GM12878 (cell line): ENCODE results near the gene LST1. TPM values are rescaled to one million over a fixed set of nuclear protein-coding genes. Genes with fewer than 3 reads are reported as not detected.

Source experiments
- BACH1 ChIP-seq: fragments of 450-650 bp; IDR thresholded peaks from 2 replicates; pipeline ENCODE4 v1.6.1; 2017; ENCODE audit warnings: mild to moderate bottlenecking, borderline replicate concordance
- CUX1 ChIP-seq: IDR thresholded peaks from 2 replicates; pipeline ENCODE4 v1.6.1; 2012; ENCODE audit warnings: improper control_type of control experiment, low read depth, low read length; ENCODE audit not compliant: insufficient replicate concordance
- FOXM1 ChIP-seq: IDR thresholded peaks from 2 replicates; pipeline ENCODE4 v1.6.1; 2012; ENCODE audit warnings: low read depth, mild to moderate bottlenecking, inconsistent platforms, low read length, moderate library complexity
- HDAC2 ChIP-seq: fragments of 200-600 bp; sonication (generic); IDR thresholded peaks from 2 replicates; pipeline ENCODE4 v1.6.1; 2017
- NFIC ChIP-seq: IDR thresholded peaks from 2 replicates; pipeline ENCODE4 v1.6.1; 2012; ENCODE audit warnings: low read depth, mild to moderate bottlenecking, inconsistent platforms, low read length, moderate library complexity
- RAD21 ChIP-seq: IDR thresholded peaks from 2 replicates; pipeline ENCODE4 v1.6.1; 2011; ENCODE audit warnings: mild to moderate bottlenecking, low read depth, low read length, moderate library complexity; ENCODE audit not compliant: insufficient read depth
- SMARCA5 ChIP-seq: fragments of 450-650 bp; IDR thresholded peaks from 2 replicates; pipeline ENCODE4 v1.6.1; 2017; ENCODE audit warnings: mild to moderate bottlenecking
- STAT1 ChIP-seq: fragments of 450-650 bp; conservative IDR thresholded peaks from 2 replicates; pipeline ENCODE4 v1.6.1; 2014; ENCODE audit warnings: antibody characterized with exemption, mild to moderate bottlenecking
- TAF1 ChIP-seq: IDR thresholded peaks from 2 replicates; pipeline ENCODE4 v1.6.1; 2011; ENCODE audit warnings: mild to moderate bottlenecking, low read depth, low read length, borderline replicate concordance
- YY1 ChIP-seq: IDR thresholded peaks from 2 replicates; pipeline ENCODE4 v1.6.1; 2011; ENCODE audit warnings: low read depth, mild to moderate bottlenecking, low read length
- ZBED1 ChIP-seq: IDR thresholded peaks from 2 replicates; pipeline ENCODE4 v1.6.1; 2016; ENCODE audit warnings: borderline replicate concordance
- ZNF207 ChIP-seq: fragments of 450-650 bp; IDR thresholded peaks from 2 replicates; pipeline ENCODE4 v1.6.1; 2014; ENCODE audit warnings: antibody characterized with exemption, mild to moderate bottlenecking, borderline replicate concordance
- polyA plus RNA-seq, 11 experiments: library from polyadenylated mRNA; depleted of rRNA in 4 of 11; unstranded in 6 of 11; stranded (reverse) in 5 of 11; fragments of >200 nt; fragmentation: Nextera tagmentation in 4 of 11; fragmentation: Illumina TruSeq in 1 of 11; extraction: Ambion mirVana in 4 of 11; extraction: Trizol in 1 of 11; gene quantifications; 1 replicate in 1 of 11; 2 replicates in 10 of 11; pipeline versions ENCODE4 v1.2.1 to v1.2.3, GENCODE V29; 2011 to 2016; ENCODE audit warnings: inconsistent platforms in 2 of 11, missing spikeins in 2 of 11, low read depth in 1 of 11
- total RNA-seq, 4 experiments: library from RNA; depleted of rRNA in 3 of 4; stranded (reverse); fragments of >200 nt in 3 of 4; fragmentation: Illumina TruSeq in 1 of 4; extraction: Trizol in 1 of 4; gene quantifications; 2 replicates each; pipeline versions ENCODE4 v1.2.1 to v1.2.3, GENCODE V29; 2013 to 2021
- TF ChIP-seq, protein P1 (sequence below): fragments of 450-650 bp; IDR thresholded peaks from 2 replicates; pipeline ENCODE4 v1.6.1; 2017; ENCODE audit warnings: antibody characterized with exemption, mild to moderate bottlenecking, moderate library complexity
- TF ChIP-seq, protein P2 (sequence below): fragments of 450-650 bp; IDR thresholded peaks from 2 replicates; pipeline ENCODE4 v1.6.1; 2018; ENCODE audit warnings: borderline replicate concordance, mild to moderate bottlenecking; ENCODE audit not compliant: partially characterized antibody
- TF ChIP-seq, protein P3 (sequence below): IDR thresholded peaks from 2 replicates; pipeline ENCODE4 v1.6.1; 2011; ENCODE audit warnings: mild to moderate bottlenecking, low read depth, low read length, moderate library complexity; ENCODE audit not compliant: insufficient replicate concordance
- TF ChIP-seq, protein P4 (sequence below): fragments of 450-650 bp; IDR thresholded peaks from 2 replicates; pipeline ENCODE4 v1.6.1; 2017; ENCODE audit warnings: mild to moderate bottlenecking, low read depth, inconsistent platforms; ENCODE audit not compliant: poor library complexity, severe bottlenecking

LST1 gene
- total and polyA plus RNA-seq, 10 of the 15 experiments (the other 5 are each of a cell fraction or from before 2014, with no cell fraction given), result 4.1 to 35.5 (median 16.4) TPM

- TF ChIP-seq, protein P1, sequence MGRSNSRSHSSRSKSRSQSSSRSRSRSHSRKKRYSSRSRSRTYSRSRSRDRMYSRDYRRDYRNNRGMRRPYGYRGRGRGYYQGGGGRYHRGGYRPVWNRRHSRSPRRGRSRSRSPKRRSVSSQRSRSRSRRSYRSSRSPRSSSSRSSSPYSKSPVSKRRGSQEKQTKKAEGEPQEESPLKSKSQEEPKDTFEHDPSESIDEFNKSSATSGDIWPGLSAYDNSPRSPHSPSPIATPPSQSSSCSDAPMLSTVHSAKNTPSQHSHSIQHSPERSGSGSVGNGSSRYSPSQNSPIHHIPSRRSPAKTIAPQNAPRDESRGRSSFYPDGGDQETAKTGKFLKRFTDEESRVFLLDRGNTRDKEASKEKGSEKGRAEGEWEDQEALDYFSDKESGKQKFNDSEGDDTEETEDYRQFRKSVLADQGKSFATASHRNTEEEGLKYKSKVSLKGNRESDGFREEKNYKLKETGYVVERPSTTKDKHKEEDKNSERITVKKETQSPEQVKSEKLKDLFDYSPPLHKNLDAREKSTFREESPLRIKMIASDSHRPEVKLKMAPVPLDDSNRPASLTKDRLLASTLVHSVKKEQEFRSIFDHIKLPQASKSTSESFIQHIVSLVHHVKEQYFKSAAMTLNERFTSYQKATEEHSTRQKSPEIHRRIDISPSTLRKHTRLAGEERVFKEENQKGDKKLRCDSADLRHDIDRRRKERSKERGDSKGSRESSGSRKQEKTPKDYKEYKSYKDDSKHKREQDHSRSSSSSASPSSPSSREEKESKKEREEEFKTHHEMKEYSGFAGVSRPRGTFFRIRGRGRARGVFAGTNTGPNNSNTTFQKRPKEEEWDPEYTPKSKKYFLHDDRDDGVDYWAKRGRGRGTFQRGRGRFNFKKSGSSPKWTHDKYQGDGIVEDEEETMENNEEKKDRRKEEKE, result no peak
- TF ChIP-seq TAF1, result 0 out of 2 replicates have a peak, but pooled peaks have one; percentile 15
- TF ChIP-seq, protein P2, sequence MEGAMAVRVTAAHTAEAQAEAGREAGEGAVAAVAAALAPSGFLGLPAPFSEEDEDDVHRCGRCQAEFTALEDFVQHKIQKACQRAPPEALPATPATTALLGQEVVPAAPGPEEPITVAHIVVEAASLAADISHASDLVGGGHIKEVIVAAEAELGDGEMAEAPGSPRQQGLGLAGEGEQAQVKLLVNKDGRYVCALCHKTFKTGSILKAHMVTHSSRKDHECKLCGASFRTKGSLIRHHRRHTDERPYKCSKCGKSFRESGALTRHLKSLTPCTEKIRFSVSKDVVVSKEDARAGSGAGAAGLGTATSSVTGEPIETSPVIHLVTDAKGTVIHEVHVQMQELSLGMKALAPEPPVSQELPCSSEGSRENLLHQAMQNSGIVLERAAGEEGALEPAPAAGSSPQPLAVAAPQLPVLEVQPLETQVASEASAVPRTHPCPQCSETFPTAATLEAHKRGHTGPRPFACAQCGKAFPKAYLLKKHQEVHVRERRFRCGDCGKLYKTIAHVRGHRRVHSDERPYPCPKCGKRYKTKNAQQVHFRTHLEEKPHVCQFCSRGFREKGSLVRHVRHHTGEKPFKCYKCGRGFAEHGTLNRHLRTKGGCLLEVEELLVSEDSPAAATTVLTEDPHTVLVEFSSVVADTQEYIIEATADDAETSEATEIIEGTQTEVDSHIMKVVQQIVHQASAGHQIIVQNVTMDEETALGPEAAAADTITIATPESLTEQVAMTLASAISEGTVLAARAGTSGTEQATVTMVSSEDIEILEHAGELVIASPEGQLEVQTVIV, result no peak
- peak; percentile 51; the same call in 1 of the 2 replicates for TF ChIP-seq HDAC2
- TF ChIP-seq, protein P3, sequence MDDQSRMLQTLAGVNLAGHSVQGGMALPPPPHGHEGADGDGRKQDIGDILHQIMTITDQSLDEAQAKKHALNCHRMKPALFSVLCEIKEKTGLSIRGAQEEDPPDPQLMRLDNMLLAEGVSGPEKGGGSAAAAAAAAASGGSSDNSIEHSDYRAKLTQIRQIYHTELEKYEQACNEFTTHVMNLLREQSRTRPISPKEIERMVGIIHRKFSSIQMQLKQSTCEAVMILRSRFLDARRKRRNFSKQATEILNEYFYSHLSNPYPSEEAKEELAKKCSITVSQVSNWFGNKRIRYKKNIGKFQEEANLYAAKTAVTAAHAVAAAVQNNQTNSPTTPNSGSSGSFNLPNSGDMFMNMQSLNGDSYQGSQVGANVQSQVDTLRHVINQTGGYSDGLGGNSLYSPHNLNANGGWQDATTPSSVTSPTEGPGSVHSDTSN, result no peak
- TF ChIP-seq NFIC, result no peak
- no peak for TF ChIP-seq CUX1
- peak; percentile 25; the same call in 1 of the 2 replicates for TF ChIP-seq BACH1
- no peak for TF ChIP-seq ZNF207
- TF ChIP-seq YY1, result peak; percentile 36; the same call in 1 of the 2 replicates
- TF ChIP-seq RAD21, result no peak
- TF ChIP-seq, protein P4, sequence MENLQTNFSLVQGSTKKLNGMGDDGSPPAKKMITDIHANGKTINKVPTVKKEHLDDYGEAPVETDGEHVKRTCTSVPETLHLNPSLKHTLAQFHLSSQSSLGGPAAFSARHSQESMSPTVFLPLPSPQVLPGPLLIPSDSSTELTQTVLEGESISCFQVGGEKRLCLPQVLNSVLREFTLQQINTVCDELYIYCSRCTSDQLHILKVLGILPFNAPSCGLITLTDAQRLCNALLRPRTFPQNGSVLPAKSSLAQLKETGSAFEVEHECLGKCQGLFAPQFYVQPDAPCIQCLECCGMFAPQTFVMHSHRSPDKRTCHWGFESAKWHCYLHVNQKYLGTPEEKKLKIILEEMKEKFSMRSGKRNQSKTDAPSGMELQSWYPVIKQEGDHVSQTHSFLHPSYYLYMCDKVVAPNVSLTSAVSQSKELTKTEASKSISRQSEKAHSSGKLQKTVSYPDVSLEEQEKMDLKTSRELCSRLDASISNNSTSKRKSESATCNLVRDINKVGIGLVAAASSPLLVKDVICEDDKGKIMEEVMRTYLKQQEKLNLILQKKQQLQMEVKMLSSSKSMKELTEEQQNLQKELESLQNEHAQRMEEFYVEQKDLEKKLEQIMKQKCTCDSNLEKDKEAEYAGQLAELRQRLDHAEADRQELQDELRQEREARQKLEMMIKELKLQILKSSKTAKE, result peak; percentile 96
- no peak for TF ChIP-seq STAT1
- TF ChIP-seq FOXM1, result no peak
- no peak for TF ChIP-seq SMARCA5
- peak; percentile 83; the same call in 1 of the 2 replicates for TF ChIP-seq ZBED1
These were observed 17.5 kb upstream of the LST1 start (continued) for GRCh38 chr6:31568537-31568961.
